GM03348 (cell line): ENCODE data around the gene RNF32.
"Not testable (repeated sequence)": the region's sequence is repeated elsewhere in the genome, so short reads cannot be mapped to it uniquely, and the experiment has no call there.

Experiments used
- DNase-seq: peaks from one replicate; pipeline ENCODE4 v3.0.0; 2012; ENCODE audit warnings: low spot score

Gene RNF32

DNA sequence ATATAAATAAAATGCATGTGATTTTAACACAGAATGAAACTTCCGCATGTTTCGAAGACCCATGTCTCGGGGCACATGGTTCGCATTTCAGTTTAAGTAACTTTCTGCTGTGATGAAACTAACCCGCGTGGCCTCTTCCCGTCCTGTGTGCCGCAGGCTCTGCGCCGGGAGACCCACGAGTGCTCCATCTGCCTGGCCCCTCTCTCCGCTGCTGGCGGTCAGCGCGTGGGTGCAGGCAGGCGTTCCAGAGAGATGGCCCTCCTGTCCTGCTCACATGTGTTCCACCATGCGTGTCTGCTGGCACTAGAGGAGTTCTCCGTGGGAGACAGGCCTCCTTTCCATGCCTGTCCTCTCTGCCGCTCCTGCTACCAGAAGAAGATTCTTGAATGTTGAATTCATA is 35.7 kb downstream of the RNF32 start:
- DNase-seq, result no peak

DNA sequence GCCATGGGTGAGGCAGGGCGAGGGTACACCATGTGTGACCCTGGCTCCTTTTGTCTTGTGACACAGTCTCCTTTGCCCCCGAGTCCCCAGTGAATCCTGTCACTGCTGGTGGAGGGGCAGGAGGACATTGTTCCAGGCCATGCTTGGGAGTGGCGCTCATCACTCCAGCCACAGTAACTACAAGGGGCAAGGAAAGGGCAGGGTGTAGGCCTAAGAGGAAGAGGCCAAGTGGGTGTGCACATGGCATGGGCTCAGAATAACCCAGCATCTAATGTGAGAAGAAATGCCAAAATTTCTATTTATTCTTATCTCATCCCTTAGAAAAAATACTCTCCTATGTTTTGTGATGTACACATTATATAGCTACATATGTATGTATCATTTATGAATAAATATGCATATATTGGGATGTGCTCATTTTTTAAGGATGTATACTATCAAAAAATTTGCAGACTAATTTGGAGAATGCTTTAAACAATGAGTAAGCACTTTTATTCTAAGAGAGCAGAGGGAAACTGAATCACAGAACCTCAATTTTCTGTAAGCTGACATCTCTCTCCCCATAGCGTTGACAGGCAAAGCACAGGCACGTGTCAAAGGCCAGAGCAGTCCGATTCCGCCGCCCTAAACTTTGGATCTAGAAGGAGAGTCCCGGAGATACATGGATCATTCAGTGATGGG is 36.9 kb downstream of the RNF32 start:
- DNase-seq, result no peak

DNA sequence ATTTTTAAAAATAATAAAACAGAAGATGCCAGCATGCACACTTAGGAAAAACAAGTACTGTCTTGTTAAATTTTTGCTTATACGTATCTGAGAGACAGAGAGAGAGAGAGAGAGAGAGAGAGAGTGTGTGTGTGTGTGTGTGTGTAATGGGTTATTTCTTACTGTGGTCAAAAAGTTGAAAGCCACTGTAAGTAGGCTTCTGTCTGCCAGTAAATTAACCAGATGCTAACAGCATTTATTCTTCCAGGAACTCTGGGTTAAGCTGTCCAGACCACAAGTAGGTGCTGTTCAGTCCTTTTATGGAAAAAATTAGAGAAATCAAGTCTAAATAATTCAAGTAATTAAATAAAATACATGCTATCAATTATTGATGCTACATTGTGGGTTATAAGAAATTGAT is 39.7 kb downstream of the RNF32 start:
- no peak for DNase-seq

DNA sequence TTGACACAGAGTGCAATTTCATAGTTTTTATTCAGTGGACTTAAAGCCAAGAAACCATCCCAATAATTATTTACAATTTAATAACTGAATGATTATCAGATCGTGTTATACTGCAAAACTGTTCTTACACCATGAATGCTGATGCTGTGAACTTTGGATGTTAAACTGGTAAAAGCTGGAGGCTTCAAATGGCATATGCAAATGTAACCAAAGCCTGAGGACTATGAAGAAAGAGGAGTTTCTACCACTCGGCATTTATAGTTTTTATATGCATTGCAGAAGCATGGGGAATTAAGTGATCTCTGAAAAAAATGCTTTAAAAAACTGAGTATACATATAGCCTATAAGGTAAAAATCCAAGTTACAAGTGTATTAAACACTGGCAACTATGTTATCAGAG is 42.4 kb downstream of the RNF32 start:
- no peak for DNase-seq

DNA sequence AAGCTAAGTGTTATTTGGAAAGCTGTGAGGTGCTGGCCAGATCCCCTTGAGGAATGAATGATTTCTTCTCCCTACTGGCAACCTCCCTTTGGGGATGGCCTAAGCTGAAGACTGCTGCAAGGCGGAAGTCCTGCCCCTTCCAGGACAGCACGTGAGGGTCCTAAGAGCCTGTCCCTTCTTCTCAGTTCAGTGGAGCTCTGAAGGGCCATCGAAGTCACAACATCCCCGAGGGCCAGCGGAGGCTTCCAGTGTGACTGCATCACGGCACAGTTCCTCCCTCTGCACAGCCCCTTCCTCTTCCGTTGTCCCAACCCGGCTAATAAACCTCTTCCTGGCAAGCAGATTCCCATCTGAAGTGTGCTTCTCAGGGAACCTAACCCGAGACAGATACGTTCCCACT is 43.7 kb downstream of the RNF32 start:
- no peak for DNase-seq

DNA sequence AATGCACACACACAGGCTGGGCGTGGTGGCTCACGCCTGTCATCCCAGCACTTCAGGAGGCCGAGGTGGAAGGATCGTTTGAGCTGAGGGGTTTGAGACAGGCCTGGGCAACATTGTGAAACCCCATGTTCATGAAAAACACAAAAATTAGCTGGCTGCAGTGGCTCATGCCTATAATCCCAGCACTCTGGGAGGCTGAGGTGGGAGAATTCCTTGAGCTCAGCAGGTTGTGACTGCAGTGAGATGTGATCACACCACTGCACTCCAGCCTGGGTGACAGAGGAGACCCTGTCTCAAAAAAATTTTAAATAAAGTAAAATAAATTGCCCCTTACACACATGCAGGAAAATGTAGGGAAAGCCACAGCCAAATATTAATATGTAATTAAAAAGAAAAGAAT is 44.1 kb downstream of the RNF32 start:
- DNase-seq, result no peak

DNA sequence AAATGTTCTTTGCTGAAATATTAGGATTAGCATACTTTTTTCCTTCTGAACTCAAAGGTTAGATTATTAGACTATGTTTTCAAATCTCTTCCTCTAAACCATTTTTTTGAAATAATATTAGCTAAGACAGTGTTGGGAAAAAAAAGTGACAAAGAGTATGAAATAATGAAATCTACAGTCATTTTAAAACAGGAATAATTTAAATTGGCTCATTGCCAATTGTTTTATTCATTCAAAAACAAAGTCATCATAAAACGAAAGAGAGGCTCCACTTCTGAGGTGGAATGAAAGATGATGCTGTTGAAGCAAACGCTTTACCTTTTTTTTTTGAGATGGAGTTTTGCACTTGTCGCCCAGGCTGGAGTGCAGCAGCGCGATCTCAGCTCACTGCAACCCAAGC is 51.2 kb downstream of the RNF32 start:
- no peak for DNase-seq

DNA sequence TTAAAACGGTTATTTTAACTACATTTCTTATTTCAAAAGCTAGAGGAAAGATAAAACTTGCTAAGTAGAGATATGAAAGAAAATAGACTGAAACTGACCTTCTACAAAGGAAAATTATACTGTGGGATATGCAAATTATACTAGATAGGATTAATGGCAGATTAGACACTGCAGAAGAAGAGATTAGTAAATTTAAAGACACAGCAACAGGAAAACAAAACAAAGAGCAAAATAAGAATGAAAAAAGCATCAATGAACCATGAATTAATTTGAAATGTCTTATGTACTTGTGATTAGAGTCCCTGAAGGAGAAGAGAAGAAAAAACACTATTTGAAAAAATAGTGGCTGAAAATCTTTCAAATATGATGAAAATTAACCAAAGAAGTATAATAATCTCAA is 52.3 kb downstream of the RNF32 start:
- no peak for DNase-seq

DNA sequence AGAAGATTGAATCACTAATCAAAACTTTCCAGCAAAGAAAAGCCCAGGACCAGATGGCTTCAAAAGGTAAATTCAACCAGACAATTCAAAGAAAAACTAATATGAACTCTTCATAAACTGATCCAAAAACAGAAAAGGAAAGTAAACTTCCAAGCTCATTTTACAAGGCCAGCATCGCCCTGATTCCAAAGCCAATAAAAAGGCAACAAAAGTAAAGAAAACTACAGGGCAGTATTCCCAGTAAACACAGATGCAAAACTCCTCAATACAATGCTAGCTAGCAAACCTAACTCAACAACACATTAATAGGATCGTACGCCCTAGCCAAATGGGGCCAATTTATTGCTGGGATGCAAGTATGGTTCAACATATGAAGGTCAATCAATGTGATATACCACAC is 53.1 kb downstream of the RNF32 start:
- DNase-seq, result no peak

DNA sequence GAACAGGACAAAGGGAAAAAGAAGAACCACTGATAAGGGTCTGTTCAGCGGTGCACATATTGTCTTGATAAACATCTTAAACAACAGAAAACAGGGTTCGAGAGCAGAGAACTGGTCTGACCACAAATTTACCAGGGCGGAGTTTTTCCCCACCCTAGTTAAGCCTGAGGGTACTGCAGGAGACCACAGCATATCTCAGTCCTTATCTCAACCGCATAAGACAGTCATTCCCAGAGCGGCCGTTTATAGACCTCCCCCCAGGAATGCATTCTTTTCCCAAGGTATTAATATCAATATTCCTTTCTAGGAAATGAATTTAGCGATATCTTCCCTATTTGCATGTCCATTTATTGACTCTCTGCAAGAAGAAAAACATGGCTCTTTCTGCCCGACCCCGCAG is 56.7 kb downstream of the RNF32 start:
- not testable (repeated sequence) for DNase-seq

DNA sequence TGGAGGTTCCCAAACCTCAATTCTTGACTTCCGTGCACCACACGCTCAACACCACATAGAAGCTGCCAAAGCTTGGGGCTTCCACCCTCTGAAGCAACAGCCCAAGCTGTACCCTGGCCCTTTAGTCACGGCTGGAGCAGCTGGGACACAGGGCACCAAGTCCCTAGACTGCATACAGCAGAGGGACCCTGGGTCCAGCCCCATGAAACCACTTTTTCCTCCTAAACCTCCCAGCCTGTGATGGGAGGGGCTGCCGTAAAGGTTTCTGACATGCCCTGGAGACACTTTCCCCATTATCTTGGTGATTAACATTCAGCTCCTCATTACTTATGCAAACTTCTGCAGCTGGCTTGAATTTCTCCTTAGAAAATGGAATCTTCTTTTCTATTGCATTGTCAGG is 57.9 kb downstream of the RNF32 start:
- not testable (repeated sequence) for DNase-seq

DNA sequence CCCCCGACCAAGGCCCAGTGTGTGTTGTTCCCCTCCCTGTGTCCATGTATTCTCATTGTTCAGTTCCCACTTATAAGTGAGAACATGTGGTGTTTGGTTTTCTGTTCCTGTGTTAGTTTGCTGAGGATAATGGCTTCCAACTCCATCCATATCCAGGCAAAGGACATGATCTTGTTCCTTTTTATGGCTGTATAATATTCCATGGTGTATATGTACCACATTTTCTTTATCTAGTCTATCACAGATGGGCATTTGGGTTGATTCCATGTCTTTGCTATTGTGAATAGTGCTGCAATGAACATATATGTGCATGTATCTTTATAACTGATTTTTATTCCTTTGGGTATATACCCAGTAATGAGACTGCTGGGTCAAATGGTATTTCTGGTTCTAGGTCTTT is 61.2 kb downstream of the RNF32 start:
- not testable (repeated sequence) for DNase-seq

DNA sequence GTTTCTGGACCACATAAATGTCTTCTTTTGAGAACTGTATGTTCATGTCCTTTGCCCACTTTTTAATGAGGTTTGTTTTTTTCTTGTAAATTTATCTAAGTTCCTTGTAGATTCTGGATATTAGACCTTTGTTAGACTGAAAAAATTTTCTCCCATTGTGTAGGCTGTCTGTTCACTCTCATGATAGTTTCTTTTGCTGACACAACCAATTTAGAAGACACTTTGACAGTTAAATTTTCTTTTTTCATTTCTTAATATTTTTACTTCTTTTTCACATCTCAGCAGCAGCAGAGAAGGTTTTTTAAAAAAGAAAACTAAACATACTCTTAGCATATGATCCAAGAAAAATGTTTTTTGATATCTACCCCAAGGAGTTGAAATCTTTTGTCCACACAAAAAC is 61.8 kb downstream of the RNF32 start:
- DNase-seq, result no peak

DNA sequence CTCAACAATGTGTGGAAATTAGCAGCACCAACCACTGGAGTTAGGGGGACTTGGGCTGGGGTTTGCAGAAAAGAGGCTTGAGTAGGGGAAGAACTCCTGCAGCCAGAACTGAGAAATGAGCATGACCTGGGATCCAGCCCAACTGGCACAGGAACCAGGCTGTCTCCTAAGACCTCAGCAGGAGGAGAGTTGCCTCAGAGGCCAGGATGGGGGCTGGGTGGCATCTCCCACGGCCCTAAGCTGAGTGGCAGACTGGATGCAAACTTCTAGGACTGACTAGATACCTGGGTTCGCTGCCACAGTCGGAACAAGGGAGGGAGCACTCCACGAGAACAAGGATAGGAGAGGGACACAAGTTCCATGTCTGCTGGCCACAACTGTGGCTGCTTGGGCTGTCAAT is 62.6 kb downstream of the RNF32 start:
- DNase-seq, result no peak

DNA sequence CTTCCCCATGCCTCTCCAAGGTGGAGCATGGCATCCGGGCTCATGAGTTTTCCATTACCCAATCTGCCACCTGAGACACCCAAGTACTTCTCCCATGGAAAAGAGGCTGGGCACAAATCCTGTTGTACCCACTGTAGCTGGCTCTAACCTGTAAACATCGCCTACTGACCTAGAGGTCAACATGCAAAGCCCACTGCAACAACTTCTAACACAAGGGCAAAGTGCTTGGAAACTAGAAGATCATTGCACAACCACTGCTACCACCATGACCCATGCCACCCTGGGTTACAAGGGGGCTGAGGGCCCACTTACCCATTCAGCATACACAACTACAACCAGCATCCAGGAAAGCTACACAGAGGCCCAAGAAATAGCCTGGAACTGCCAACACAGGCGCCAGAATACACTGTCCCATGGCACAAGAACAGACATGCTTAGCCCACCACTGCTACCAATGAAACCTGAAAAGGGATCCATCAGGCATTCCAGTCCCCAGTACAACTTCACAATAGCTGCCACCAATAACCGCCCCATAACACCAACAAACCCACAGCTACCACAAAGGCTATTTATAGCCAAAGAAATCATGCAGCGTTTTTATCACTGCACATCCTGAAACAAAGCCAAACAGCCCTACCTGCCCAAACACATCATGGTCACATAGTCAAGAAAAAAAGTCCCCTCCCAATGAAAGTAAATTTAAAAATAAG is 63.4 kb downstream of the RNF32 start:
- DNase-seq, result no peak

DNA sequence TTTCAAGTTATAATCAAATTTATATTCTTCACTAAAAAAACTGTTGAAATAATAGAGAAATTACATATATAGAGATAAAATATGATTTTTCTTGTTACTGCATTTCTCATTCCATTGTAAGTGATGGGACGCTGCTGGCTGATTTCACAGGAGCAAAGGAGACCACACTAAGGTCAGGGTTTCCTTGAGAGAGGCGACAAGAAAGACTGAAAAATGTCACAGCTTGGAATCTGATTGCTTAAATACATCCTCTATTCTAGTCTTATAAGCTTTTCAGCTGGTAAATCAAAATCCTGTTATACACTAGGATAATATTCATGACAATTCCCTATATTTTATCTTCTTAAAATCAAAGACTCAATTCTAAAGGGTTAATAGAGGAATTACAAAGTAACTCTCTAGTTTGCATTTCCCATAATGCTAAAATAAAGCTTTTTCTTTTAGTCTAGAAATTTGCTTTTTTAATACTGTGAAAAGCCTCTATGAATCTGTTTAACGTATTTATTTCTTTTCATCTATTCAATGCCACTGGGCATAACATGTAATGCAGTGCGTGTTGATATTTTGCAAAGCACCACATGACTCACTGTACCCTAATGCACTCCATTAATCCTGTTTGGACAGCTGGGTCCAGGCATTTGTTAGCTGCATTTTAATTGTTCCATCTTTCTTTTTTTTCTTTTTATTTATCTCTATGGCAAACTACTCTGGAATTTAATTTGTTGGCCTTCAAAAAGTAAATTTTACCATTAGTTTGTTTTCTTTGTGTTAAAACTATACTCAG is 81.7 kb downstream of the RNF32 start:
- no peak for DNase-seq

DNA sequence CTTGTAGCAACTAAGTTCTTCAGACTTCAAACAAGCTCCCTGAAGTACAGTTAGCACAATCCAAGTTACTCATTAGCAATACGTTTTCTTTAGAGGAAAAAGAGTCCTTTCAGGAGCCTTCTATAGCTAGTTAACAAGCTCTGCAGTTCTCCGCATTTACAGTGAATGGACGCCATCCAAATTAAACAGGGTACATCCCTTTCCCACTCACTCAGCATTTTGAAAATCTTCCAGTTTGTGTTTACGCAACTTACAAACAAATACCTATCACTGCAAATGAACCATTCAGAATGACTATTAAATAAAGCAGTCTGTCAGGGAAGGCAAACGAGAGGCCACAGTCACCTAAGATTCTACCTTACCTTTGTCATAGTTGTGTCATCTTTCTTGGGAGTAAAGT is 84.5 kb downstream of the RNF32 start:
- no peak for DNase-seq

DNA sequence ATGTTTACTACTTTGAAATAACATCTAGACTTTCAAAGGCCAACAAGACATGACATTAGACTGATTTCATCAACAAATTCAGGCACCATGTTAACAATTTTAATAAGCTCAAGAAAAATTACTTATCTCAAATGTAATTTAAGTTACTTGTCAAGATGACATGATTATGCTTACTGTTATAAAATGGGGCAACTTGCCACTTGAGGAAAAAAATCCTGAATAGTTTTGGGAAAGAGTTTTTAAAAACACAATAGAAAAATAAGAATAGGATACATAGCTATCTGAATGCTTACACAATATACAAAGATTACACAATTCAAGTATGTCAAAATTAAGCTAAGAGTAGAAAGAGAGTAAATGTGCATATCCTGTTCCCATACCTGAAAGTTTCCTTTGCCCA is 85.4 kb downstream of the RNF32 start:
- DNase-seq, result no peak
